DND-41 (cell line): ENCODE results near the gene TMCO1.

Experiments used
- EZH2 ChIP-seq: IDR thresholded peaks from 3 replicates; pipeline ENCODE4 v1.6.1; 2012; ENCODE audit warnings: borderline replicate concordance, low read depth, mild to moderate bottlenecking, moderate library complexity, low read length, inconsistent platforms; ENCODE audit not compliant: severe bottlenecking
- TF ChIP-seq, protein P1 (sequence below): IDR thresholded peaks from 2 replicates; pipeline ENCODE4 v1.5.1; 2012; ENCODE audit warnings: borderline replicate concordance, low read length, moderate library complexity, mild to moderate bottlenecking; ENCODE audit not compliant: poor library complexity, severe bottlenecking; ENCODE audit errors: extremely low read depth

DNA sequence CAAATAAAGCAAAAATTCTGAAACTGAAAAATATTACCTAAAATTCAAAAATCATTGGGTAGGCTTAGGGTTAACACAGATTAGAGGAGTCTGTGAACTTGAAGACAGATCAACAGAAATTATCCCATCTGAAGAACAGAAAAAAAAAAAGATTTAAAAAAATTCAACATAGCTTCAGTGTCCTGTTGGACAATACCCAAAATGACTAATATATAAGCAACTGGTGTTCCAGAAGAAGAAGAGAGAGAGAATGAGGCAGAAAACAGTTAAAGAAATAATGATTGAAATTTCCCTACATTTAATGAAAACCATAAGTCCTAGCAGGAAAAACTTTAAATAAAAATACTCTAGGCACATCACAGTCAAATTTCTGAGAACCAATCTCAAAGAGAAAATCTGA lies 31.5 kb downstream of the TMCO1 start:
- TF ChIP-seq, protein P1, sequence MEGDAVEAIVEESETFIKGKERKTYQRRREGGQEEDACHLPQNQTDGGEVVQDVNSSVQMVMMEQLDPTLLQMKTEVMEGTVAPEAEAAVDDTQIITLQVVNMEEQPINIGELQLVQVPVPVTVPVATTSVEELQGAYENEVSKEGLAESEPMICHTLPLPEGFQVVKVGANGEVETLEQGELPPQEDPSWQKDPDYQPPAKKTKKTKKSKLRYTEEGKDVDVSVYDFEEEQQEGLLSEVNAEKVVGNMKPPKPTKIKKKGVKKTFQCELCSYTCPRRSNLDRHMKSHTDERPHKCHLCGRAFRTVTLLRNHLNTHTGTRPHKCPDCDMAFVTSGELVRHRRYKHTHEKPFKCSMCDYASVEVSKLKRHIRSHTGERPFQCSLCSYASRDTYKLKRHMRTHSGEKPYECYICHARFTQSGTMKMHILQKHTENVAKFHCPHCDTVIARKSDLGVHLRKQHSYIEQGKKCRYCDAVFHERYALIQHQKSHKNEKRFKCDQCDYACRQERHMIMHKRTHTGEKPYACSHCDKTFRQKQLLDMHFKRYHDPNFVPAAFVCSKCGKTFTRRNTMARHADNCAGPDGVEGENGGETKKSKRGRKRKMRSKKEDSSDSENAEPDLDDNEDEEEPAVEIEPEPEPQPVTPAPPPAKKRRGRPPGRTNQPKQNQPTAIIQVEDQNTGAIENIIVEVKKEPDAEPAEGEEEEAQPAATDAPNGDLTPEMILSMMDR, result no peak
- TF ChIP-seq EZH2, result no peak
